ENCODE results near the gene DCUN1D2. TPM values are rescaled to one million over a fixed set of nuclear protein-coding genes. Genes with fewer than 3 reads are reported as not detected.
A peak's percentile ranks its signal among the peaks of the same experiment; 100 is the strongest.

DCUN1D2 gene
- polyA plus RNA-seq, 4 donors: 7.3 to 19.2 (median 15.7) TPM

DNA sequence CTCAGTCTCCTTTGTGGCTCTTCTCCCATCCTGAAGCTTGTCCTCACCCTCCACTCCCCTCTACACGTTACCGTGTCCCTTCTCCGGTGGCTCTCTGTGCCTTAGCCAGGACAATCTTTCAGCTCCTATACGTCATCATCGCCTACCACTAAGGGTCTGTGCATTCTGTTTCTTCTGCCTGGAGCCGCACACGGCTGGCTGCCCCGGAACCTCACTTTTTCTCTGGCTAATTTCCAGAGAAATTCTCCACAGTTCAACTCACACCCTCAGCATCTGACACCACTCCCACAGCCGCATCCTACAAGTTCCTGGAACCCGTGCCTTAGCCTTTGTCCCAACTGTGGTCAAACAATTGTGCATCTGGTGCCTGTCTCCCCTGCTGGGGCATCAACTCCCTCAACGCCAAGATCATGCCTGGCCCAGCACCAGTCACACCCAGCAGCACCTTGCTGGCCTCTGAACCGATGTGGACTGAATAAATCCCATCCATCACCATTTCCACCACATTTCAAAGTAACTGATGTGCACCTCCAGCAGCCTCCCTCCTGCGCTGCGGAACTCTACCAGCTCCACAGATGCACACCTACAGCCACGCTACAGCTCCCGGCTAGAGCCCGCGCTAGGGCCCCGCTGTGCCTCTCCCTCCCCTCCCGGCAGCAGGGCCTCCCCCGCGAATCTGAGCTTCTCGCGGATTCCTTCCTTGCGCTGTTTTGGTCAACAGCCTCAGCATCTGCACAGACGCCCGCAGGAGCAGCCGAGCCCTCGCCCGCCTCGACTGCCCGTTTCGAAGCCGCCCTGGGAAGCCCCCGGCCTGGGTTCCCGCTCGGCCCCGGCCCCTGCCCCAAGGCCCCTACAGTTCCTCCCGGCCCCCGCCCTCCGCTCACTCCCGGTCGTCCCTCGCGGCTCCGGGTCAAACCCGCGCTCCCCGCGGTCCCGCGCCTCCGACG lies 689 bp downstream of the DCUN1D2 start:
- peak overlapping the region; percentile 40 to 85 (median 84) for H3K27ac ChIP-seq (ENCODE audit: low read depth in 1 of 3, low read length in 2 of 3)
- H3K36me3 ChIP-seq (ENCODE audit: control insufficient read depth in 3 of 3, insufficient read depth in 2 of 3, low read depth in 1 of 3, low read length in 3 of 3): peaks cover 0 to 9% (median 2%) of the 10 kb centered on the region in 3 donors
- H3K4me3 ChIP-seq (ENCODE audit: low read depth in 1 of 3, low read length in 3 of 3): peak overlapping the region; percentile 59 to 75 (median 73)
- no peak for FAIRE-seq
- peak; percentile 16 to 54 for DNase-seq
- H3K4me1 ChIP-seq (ENCODE audit: control insufficient read depth in 3 of 3, insufficient read depth in 2 of 3, low read depth in 1 of 3, low read length in 2 of 3): peaks cover 6 to 30% (median 19%) of the 10 kb centered on the region in 3 donors
- WGBS, 3 donors: 3 to 4% (median 3%) methylated on average over 49 to 54 of the region's 54 CpGs
- H3K9me3 ChIP-seq (ENCODE audit: control insufficient read depth in 2 of 2, insufficient read depth in 1 of 2, low read depth in 1 of 2, low read length in 1 of 2): no peaks in the 10 kb centered on the region
- H3K27me3 ChIP-seq (ENCODE audit: control insufficient read depth in 3 of 3, insufficient read depth in 3 of 3, low read length in 3 of 3): no peaks in the 10 kb centered on the region

DNA sequence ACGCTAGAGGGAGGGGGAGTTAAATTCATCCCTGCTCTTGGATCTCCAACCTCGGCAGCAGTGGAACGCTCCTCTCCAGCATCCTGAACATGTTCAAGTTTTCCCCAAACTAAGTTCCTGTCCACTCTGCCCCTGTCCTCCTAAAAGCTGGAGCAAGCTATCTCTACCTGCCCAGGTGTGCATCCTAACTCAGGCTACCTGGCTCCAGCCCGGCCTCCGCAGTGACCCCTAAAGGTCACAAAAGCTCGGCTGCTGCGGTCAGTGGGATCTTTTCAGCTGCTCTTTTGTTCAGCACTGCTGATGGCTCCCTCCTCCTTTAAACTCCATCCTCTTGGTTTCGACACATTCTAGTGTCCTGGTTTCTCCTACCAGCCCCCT lies 1.4 kb downstream of the DCUN1D2 start:
- peaks cover 0 to 4% (median 2%) of the 10 kb centered on the region in 3 donors for H3K36me3 ChIP-seq (ENCODE audit: control insufficient read depth in 3 of 3, insufficient read depth in 2 of 3, low read depth in 1 of 3, low read length in 3 of 3)
- FAIRE-seq: no peak
- no peaks in the 10 kb centered on the region for H3K27me3 ChIP-seq (ENCODE audit: control insufficient read depth in 3 of 3, insufficient read depth in 3 of 3, low read length in 3 of 3)
- 28 to 46% (median 39%) methylated on average over 8 of the region's 8 CpGs for WGBS, 3 donors
- no peak overlapping the region for H3K27ac ChIP-seq (ENCODE audit: low read depth in 1 of 3, low read length in 2 of 3)
- peak; percentile 8 for DNase-seq
- H3K4me3 ChIP-seq (ENCODE audit: low read depth in 1 of 3, low read length in 3 of 3): peak overlapping the region in 2 of 3 donors; percentile 59 to 75
- H3K4me1 ChIP-seq (ENCODE audit: control insufficient read depth in 3 of 3, insufficient read depth in 2 of 3, low read depth in 1 of 3, low read length in 2 of 3): peaks cover 6 to 30% (median 19%) of the 10 kb centered on the region in 3 donors
- no peaks in the 10 kb centered on the region for H3K9me3 ChIP-seq (ENCODE audit: control insufficient read depth in 2 of 2, insufficient read depth in 1 of 2, low read depth in 1 of 2, low read length in 1 of 2)

DNA sequence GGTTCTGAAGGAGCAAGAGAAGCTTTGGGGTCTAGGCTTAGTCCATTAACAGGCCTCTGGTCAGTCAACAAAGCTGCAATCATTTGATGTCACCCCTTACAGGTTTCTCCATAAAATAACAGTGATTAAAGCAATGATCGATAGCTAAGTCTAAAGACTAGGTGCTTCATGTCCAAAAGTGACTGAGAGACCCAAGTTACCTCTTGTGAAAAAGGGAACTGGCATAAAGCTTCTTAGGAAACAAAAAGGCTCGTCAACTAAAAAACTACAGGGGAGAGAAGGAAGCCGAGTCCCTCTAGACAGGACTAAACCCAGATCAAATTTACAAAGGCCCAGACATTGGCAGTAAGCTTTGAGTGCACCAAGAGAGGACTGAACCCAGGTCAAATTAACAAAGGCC lies 2.2 kb downstream of the DCUN1D2 start:
- 83 to 95% (median 94%) methylated on average over 3 of the region's 3 CpGs for WGBS, 3 donors
- no peaks in the 10 kb centered on the region for H3K9me3 ChIP-seq (ENCODE audit: control insufficient read depth in 2 of 2, insufficient read depth in 1 of 2, low read depth in 1 of 2, low read length in 1 of 2)
- H3K36me3 ChIP-seq (ENCODE audit: control insufficient read depth in 3 of 3, insufficient read depth in 2 of 3, low read depth in 1 of 3, low read length in 3 of 3): peaks cover 0 to 9% (median 6%) of the 10 kb centered on the region in 3 donors
- DNase-seq: no peak
- no peak overlapping the region for H3K27ac ChIP-seq (ENCODE audit: low read depth in 1 of 3, low read length in 2 of 3)
- no peaks in the 10 kb centered on the region for H3K27me3 ChIP-seq (ENCODE audit: control insufficient read depth in 3 of 3, insufficient read depth in 3 of 3, low read length in 3 of 3)
- FAIRE-seq: no peak
- H3K4me3 ChIP-seq (ENCODE audit: low read depth in 1 of 3, low read length in 3 of 3): no peak overlapping the region
- H3K4me1 ChIP-seq (ENCODE audit: control insufficient read depth in 3 of 3, insufficient read depth in 2 of 3, low read depth in 1 of 3, low read length in 2 of 3): peaks cover 4 to 33% (median 15%) of the 10 kb centered on the region in 3 donors

DNA sequence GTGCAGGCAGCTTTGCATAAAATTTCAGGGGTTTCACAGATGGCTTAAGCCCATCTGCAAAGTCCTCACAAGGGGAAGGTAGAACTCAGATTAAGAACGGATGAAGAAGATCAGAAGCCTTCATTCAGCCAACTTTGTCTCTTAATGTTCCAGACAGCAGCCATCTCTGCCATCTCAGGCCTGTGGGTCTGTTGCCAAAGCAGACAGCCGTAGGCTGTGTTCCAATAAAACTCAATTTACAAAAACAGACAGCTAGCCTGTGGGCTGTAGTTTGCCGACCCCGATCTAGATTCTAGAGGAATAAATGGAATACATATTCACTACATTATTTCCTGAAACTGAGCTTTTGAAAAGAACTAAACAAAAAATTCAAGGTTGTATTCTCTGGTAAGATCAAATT lies 3.8 kb downstream of the DCUN1D2 start:
- Histone ChIP-seq H3K36me3 (ENCODE audit: control insufficient read depth in 3 of 3, insufficient read depth in 2 of 3, low read depth in 1 of 3, low read length in 3 of 3) (peaks cover 0 to 9% (median 7%) of the 10 kb centered on the region in 3 donors), H3K27me3 (ENCODE audit: control insufficient read depth in 3 of 3, insufficient read depth in 3 of 3, low read length in 3 of 3) (no peaks in the 10 kb centered on the region), H3K4me3 (ENCODE audit: low read depth in 1 of 3, low read length in 3 of 3) (no peak overlapping the region), H3K4me1 (ENCODE audit: control insufficient read depth in 3 of 3, insufficient read depth in 2 of 3, low read depth in 1 of 3, low read length in 2 of 3) (peaks cover 4 to 18% (median 10%) of the 10 kb centered on the region in 3 donors), H3K9me3 (ENCODE audit: control insufficient read depth in 2 of 2, insufficient read depth in 1 of 2, low read depth in 1 of 2, low read length in 1 of 2) (no peaks in the 10 kb centered on the region), H3K27ac (ENCODE audit: low read depth in 1 of 3, low read length in 2 of 3) (no peak overlapping the region)
- DNase-seq (no peak), FAIRE-seq (no peak)
- WGBS, 3 donors: 81 to 89% (median 89%) methylated on average over 4 of the region's 4 CpGs

DNA sequence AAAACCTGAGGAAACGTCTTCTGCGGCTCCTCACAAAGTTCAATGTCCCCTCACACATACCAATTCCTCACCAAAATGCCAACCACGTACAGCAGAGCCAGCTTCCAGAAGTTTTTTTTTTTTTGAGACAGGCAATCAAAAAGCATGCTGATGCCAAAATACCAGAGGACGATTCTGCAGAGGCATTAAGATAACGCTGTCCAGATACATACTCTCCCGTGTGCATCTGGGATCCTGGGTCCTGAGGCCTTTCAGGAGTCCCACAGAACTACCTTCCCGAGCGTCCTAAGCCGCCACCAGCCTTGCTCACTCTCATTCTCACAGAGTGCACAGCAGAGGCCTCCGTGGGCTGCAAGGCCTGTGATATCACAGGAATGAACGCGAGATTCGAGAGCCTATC lies 5.0 kb downstream of the DCUN1D2 start:
- no peaks in the 10 kb centered on the region for H3K27me3 ChIP-seq (ENCODE audit: control insufficient read depth in 3 of 3, insufficient read depth in 3 of 3, low read length in 3 of 3)
- DNase-seq (no peak), FAIRE-seq (no peak)
- no peak overlapping the region for H3K4me3 ChIP-seq (ENCODE audit: low read depth in 1 of 3, low read length in 3 of 3)
- whole genome bisulfite sequencing, 3 donors: 84 to 89% (median 88%) methylated on average over 13 of the region's 13 CpGs
- H3K4me1 ChIP-seq (ENCODE audit: control insufficient read depth in 3 of 3, insufficient read depth in 2 of 3, low read depth in 1 of 3, low read length in 2 of 3): peaks cover 4 to 15% (median 7%) of the 10 kb centered on the region in 3 donors
- no peaks in the 10 kb centered on the region for H3K9me3 ChIP-seq (ENCODE audit: control insufficient read depth in 2 of 2, insufficient read depth in 1 of 2, low read depth in 1 of 2, low read length in 1 of 2)
- peaks cover 0 to 9% (median 7%) of the 10 kb centered on the region in 3 donors for H3K36me3 ChIP-seq (ENCODE audit: control insufficient read depth in 3 of 3, insufficient read depth in 2 of 3, low read depth in 1 of 3, low read length in 3 of 3)
- H3K27ac ChIP-seq (ENCODE audit: low read depth in 1 of 3, low read length in 2 of 3): no peak overlapping the region

DNA sequence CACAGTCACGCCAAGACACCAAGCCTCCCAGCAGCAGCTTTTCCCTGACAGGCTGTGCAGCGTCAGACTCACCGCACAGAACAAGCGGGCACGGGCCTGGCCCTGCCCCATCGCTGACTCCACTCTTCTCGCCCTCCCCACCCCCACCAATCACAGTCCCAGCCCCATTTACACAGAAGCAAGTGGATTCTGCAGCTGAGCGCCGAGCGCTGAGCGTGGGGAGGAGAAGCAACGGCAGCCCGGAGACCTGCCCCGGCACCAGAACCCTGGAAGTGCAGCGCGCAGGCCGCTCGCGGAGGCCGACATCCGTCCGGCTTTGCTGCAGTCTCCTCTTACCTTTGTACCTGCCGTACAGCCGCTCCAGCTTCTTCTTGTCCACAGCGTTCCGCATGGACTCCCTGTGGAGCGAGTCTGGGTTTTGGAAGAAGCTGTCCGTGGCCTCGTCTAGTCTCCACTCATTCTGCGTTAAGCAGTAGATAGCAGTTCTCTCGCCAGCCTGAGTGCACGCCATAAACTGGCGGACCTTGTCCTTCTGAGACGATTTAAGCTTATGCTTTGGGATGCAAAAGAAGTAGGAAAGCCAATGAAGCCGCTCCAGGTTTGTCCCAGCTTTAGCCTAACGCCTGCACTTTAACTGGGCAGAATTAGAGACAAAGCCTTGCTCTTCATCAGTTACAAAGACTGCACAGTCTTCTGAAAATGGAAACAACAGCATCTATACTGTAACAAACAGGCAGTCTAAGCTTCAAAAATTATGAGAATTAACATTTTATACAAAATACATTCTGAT lies 6.8 kb downstream of the DCUN1D2 start:
- FAIRE-seq (no peak), DNase-seq (peak; percentile 42 to 62)
- Histone ChIP-seq H3K4me3 (ENCODE audit: low read depth in 1 of 3, low read length in 3 of 3) (no peak overlapping the region), H3K27ac (ENCODE audit: low read depth in 1 of 3, low read length in 2 of 3) (no peak overlapping the region), H3K27me3 (ENCODE audit: control insufficient read depth in 3 of 3, insufficient read depth in 3 of 3, low read length in 3 of 3) (no peaks in the 10 kb centered on the region), H3K9me3 (ENCODE audit: control insufficient read depth in 2 of 2, insufficient read depth in 1 of 2, low read depth in 1 of 2, low read length in 1 of 2) (no peaks in the 10 kb centered on the region), H3K4me1 (ENCODE audit: control insufficient read depth in 3 of 3, insufficient read depth in 2 of 3, low read depth in 1 of 3, low read length in 2 of 3) (peaks cover 0 to 4% (median 0%) of the 10 kb centered on the region in 3 donors), H3K36me3 (ENCODE audit: control insufficient read depth in 3 of 3, insufficient read depth in 2 of 3, low read depth in 1 of 3, low read length in 3 of 3) (peaks cover 0 to 12% (median 7%) of the 10 kb centered on the region in 3 donors)
- 77 to 87% (median 84%) methylated on average over 36 of the region's 36 CpGs for WGBS, 3 donors

DNA sequence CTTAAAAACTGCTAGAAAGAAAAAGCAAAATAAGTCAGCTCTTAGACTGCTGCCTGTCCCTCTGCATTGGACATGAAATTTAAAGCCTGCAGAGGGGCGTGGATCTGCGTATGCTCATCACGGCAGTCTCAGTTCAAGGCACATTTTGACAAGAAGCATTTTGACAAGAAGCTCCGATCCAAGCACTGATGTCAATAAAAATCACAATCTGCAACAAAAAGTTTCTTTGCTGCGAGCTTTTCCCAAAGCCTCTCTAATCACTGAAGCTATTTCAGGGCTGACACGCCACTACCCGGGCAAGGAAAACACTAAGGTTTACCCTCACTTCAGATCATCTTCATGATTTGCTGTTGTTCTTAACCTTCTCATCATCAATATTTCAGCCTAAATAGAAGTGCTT lies 7.4 kb downstream of the DCUN1D2 start:
- no peak overlapping the region for H3K27ac ChIP-seq (ENCODE audit: low read depth in 1 of 3, low read length in 2 of 3)
- peaks cover 0 to 12% (median 7%) of the 10 kb centered on the region in 3 donors for H3K36me3 ChIP-seq (ENCODE audit: control insufficient read depth in 3 of 3, insufficient read depth in 2 of 3, low read depth in 1 of 3, low read length in 3 of 3)
- no peaks in the 10 kb centered on the region for H3K27me3 ChIP-seq (ENCODE audit: control insufficient read depth in 3 of 3, insufficient read depth in 3 of 3, low read length in 3 of 3)
- DNase-seq (no peak), FAIRE-seq (no peak)
- no peaks in the 10 kb centered on the region for H3K9me3 ChIP-seq (ENCODE audit: control insufficient read depth in 2 of 2, insufficient read depth in 1 of 2, low read depth in 1 of 2, low read length in 1 of 2)
- H3K4me1 ChIP-seq (ENCODE audit: control insufficient read depth in 3 of 3, insufficient read depth in 2 of 3, low read depth in 1 of 3, low read length in 2 of 3): peaks cover 0 to 4% (median 0%) of the 10 kb centered on the region in 3 donors
- WGBS, 3 donors: 93 to 94% (median 93%) methylated on average over 7 of the region's 7 CpGs
- no peak overlapping the region for H3K4me3 ChIP-seq (ENCODE audit: low read depth in 1 of 3, low read length in 3 of 3)

DNA sequence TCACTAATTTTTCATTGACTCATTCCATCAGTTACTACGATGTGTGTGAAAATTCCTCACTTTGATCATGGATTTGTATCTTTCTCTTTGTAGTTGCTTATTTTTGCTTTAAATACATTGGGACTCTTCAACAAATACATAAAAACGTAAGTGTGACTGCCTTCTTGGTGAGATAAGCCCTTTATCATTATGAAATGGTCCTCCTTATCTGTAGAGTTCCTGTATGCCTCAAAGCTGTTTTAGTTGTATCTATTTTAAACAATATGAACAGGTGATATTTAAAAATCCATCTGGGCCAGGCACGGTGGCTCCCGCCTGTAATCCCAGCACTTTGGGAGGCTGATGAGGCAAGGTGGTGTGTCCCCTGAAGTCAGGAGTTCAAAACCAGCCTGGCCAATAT lies 11.3 kb downstream of the DCUN1D2 start:
- H3K27ac ChIP-seq (ENCODE audit: low read depth in 1 of 3, low read length in 2 of 3): no peak overlapping the region
- no peaks in the 10 kb centered on the region for H3K27me3 ChIP-seq (ENCODE audit: control insufficient read depth in 3 of 3, insufficient read depth in 3 of 3, low read length in 3 of 3)
- FAIRE-seq: no peak
- peaks cover 5 to 25% (median 10%) of the 10 kb centered on the region in 3 donors for H3K36me3 ChIP-seq (ENCODE audit: control insufficient read depth in 3 of 3, insufficient read depth in 2 of 3, low read depth in 1 of 3, low read length in 3 of 3)
- peaks cover 0 to 4% (median 0%) of the 10 kb centered on the region in 3 donors for H3K4me1 ChIP-seq (ENCODE audit: control insufficient read depth in 3 of 3, insufficient read depth in 2 of 3, low read depth in 1 of 3, low read length in 2 of 3)
- H3K4me3 ChIP-seq (ENCODE audit: low read depth in 1 of 3, low read length in 3 of 3): no peak overlapping the region
- WGBS, 3 donors: 66 to 81% (median 78%) methylated on average over 4 of the region's 4 CpGs
- no peak for DNase-seq
- no peaks in the 10 kb centered on the region for H3K9me3 ChIP-seq (ENCODE audit: control insufficient read depth in 2 of 2, insufficient read depth in 1 of 2, low read depth in 1 of 2, low read length in 1 of 2)
